HG03432 (cell line): ENCODE data around the gene PLEKHA5.
"Not testable (repeated sequence)": the region's sequence is repeated elsewhere in the genome, so short reads cannot be mapped to it uniquely, and the experiment has no call there.

ENCODE experiments used
- ATAC-seq: cut with Tn5 transposase; IDR thresholded peaks from one replicate; pipeline ENCODE4 v1.9.1; 2021; ENCODE audit warnings: mild to moderate bottlenecking, moderate library complexity; ENCODE audit not compliant: unreplicated experiment

Gene PLEKHA5

GRCh38 chr12:19305621-19306020 lies 176.1 kb downstream of the PLEKHA5 start:
- not testable (repeated sequence) for ATAC-seq

GRCh38 chr12:19306366-19306765 lies 176.8 kb downstream of the PLEKHA5 start:
- no peak for ATAC-seq

- no peak for ATAC-seq
Measured at GRCh38 chr12:19307451-19307850, 177.9 kb downstream of the PLEKHA5 start.

- no peak for ATAC-seq
Measured at GRCh38 chr12:19311165-19311564, 181.6 kb downstream of the PLEKHA5 start.

- ATAC-seq: no peak
Measured at GRCh38 chr12:19312637-19313036, 183.1 kb downstream of the PLEKHA5 start.

GRCh38 chr12:19316425-19316824 lies 186.9 kb downstream of the PLEKHA5 start:
- no peak for ATAC-seq

GRCh38 chr12:19322376-19322775 lies 192.8 kb downstream of the PLEKHA5 start:
- ATAC-seq: no peak

GRCh38 chr12:19323805-19324204 lies 194.3 kb downstream of the PLEKHA5 start:
- ATAC-seq: no peak

GRCh38 chr12:19326102-19326501 lies 196.6 kb downstream of the PLEKHA5 start:
- ATAC-seq: no peak

GRCh38 chr12:19332196-19332595 lies 202.7 kb downstream of the PLEKHA5 start:
- ATAC-seq: no peak

- no peak for ATAC-seq
Measured at GRCh38 chr12:19338405-19338804, 208.9 kb downstream of the PLEKHA5 start.

GRCh38 chr12:19350850-19351249 lies 221.3 kb downstream of the PLEKHA5 start:
- not testable (repeated sequence) for ATAC-seq

GRCh38 chr12:19351346-19351745 lies 221.8 kb downstream of the PLEKHA5 start:
- no peak for ATAC-seq

- ATAC-seq: no peak
Measured at GRCh38 chr12:19369691-19370148, 240.2 kb downstream of the PLEKHA5 start.

- no peak for ATAC-seq
Measured at GRCh38 chr12:19373586-19373985, 244.1 kb downstream of the PLEKHA5 start.

- no peak for ATAC-seq
Measured at GRCh38 chr12:19375888-19376287, 246.4 kb downstream of the PLEKHA5 start.

GRCh38 chr12:19376691-19377090 lies 247.2 kb downstream of the PLEKHA5 start:
- ATAC-seq: no peak

GRCh38 chr12:19382111-19382526 lies 252.6 kb downstream of the PLEKHA5 start:
- ATAC-seq: peak; percentile 97

GRCh38 chr12:19382563-19382962 lies 253.0 kb downstream of the PLEKHA5 start:
- ATAC-seq: no peak

GRCh38 chr12:19387161-19387560 lies 257.6 kb downstream of the PLEKHA5 start:
- no peak for ATAC-seq

GRCh38 chr12:19388131-19388549 lies 258.6 kb downstream of the PLEKHA5 start:
- ATAC-seq: no peak

- ATAC-seq: no peak
Measured at GRCh38 chr12:19390051-19390598, 260.6 kb downstream of the PLEKHA5 start.

- ATAC-seq: not testable (repeated sequence)
Measured at GRCh38 chr12:19392644-19393043, 263.1 kb downstream of the PLEKHA5 start.
